ENCODE measurements around the gene ZNF366. TPM values are rescaled to one million over a fixed set of nuclear protein-coding genes. Genes with fewer than 3 reads are reported as not detected.

The ZNF366 gene
- polyA plus RNA-seq, 3 donors: 0.05 to 1.2 (median 0.76) TPM

DNA sequence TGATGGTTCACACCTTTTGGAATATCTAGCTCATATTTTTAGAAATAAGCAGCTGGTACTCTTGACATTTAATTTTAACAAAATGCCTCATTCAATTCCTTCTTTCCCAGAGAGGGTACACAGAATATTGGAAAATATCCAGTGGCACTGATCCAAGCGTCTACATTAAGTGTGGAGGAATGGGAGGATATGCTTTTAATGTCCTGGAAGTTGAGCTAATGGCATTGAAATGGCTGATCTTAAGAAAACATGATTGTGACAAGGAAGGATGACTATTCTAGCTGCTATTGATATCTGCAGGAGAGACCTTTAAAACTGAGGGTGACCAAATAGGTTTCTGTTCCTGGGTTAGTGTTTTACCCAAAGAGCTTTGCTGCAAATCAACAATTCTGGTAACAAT is 30.0 kb downstream of the ZNF366 start:
- Histone ChIP-seq H3K9me3 (replicated peaks in 1 of 2; ENCODE audit: control insufficient read depth in 1 of 2, insufficient read depth in 1 of 2, low read length in 2 of 2) (peaks cover 0 to 5% of the 10 kb centered on the region in 2 donors), H3K4me3 (replicated peaks in 1 of 3; ENCODE audit: low read depth in 2 of 3, low read length in 3 of 3) (no peak overlapping the region), H3K9ac (ENCODE audit: insufficient read depth, low read length, poor library complexity, severe bottlenecking) (no peak overlapping the region), H3K4me2 (replicated peaks; ENCODE audit: extremely low read depth, low read length, poor library complexity, severe bottlenecking) (no peak overlapping the region), H2AFZ (ENCODE audit: insufficient read depth, low read depth, low read length, poor library complexity, severe bottlenecking) (no peak overlapping the region), H3K27me3 (ENCODE audit: control insufficient read depth in 2 of 2, insufficient read depth in 2 of 2, low read length in 2 of 2) (no peaks in the 10 kb centered on the region), H4K20me1 (ENCODE audit: insufficient read depth, low read length) (no peaks in the 10 kb centered on the region), H3K36me3 (replicated peaks in 1 of 2; ENCODE audit: control insufficient read depth in 1 of 2, insufficient read depth in 2 of 2, low read length in 2 of 2) (no peaks in the 10 kb centered on the region), H3K27ac (ENCODE audit: low read depth in 1 of 2, low read length in 2 of 2) (no peak overlapping the region), H3K4me1 (ENCODE audit: control insufficient read depth in 1 of 2, insufficient read depth in 2 of 2, low read length in 2 of 2) (peaks cover 24% of the 10 kb centered on the region in 2 donors), H3K79me2 (ENCODE audit: insufficient read depth, low read length) (no peaks in the 10 kb centered on the region)
- no peaks in the 10 kb centered on the region for H3K27me3 Mint-ChIP-seq (ENCODE audit: low read depth in 3 of 3)
- H3K4me1 Mint-ChIP-seq: peaks cover 37% of the 10 kb centered on the region
- H3K36me3 Mint-ChIP-seq: peaks cover 1 to 9% of the 10 kb centered on the region in 2 donors
- intact Hi-C loops (cut with micrococcal nuclease): no loop called here
- peaks cover 0 to 12% (median 6%) of the 10 kb centered on the region in 7 donors for H3K9me3 Mint-ChIP-seq
- DNase-seq: no peak
- H3K27ac Mint-ChIP-seq: no peak overlapping the region
- H3K4me3 Mint-ChIP-seq: no peak overlapping the region
- TF ChIP-seq, protein P1, sequence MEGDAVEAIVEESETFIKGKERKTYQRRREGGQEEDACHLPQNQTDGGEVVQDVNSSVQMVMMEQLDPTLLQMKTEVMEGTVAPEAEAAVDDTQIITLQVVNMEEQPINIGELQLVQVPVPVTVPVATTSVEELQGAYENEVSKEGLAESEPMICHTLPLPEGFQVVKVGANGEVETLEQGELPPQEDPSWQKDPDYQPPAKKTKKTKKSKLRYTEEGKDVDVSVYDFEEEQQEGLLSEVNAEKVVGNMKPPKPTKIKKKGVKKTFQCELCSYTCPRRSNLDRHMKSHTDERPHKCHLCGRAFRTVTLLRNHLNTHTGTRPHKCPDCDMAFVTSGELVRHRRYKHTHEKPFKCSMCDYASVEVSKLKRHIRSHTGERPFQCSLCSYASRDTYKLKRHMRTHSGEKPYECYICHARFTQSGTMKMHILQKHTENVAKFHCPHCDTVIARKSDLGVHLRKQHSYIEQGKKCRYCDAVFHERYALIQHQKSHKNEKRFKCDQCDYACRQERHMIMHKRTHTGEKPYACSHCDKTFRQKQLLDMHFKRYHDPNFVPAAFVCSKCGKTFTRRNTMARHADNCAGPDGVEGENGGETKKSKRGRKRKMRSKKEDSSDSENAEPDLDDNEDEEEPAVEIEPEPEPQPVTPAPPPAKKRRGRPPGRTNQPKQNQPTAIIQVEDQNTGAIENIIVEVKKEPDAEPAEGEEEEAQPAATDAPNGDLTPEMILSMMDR (IDR thresholded peaks at IDR 0.05): no peak
- WGBS (ENCODE audit: insufficient coverage): no CpG with 5 or more reads among the region's 1 CpG

DNA sequence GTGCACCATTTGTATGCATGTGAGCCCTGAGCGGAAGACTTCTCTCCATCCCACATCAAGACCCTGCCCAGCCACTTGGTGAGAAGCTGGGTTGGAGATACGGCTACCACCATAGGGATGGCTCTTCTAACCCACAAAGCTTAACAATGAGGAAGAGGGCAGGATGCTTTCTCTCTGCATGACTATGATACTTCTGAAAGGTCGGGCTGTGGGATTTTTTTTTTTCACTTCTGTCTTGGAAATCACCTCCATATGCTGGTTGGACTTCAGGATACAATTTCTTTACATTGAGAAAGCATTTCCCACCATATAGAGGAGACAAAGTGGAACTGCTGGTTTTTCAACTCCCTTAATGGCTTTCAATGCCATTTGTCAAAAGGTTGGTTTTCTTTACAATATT is 30.5 kb downstream of the ZNF366 start:
- 100% methylated on average over 1 of the region's 3 CpGs for WGBS (ENCODE audit: insufficient coverage)
- Histone ChIP-seq H3K4me2 (replicated peaks; ENCODE audit: extremely low read depth, low read length, poor library complexity, severe bottlenecking) (no peak overlapping the region), H3K9ac (ENCODE audit: insufficient read depth, low read length, poor library complexity, severe bottlenecking) (no peak overlapping the region), H3K9me3 (replicated peaks in 1 of 2; ENCODE audit: control insufficient read depth in 1 of 2, insufficient read depth in 1 of 2, low read length in 2 of 2) (peaks cover 0 to 5% of the 10 kb centered on the region in 2 donors), H3K4me3 (replicated peaks in 1 of 3; ENCODE audit: low read depth in 2 of 3, low read length in 3 of 3) (no peak overlapping the region), H3K4me1 (ENCODE audit: control insufficient read depth in 1 of 2, insufficient read depth in 2 of 2, low read length in 2 of 2) (peaks cover 28% of the 10 kb centered on the region in 2 donors), H4K20me1 (ENCODE audit: insufficient read depth, low read length) (no peaks in the 10 kb centered on the region), H3K36me3 (replicated peaks in 1 of 2; ENCODE audit: control insufficient read depth in 1 of 2, insufficient read depth in 2 of 2, low read length in 2 of 2) (no peaks in the 10 kb centered on the region), H2AFZ (ENCODE audit: insufficient read depth, low read depth, low read length, poor library complexity, severe bottlenecking) (no peak overlapping the region), H3K27ac (ENCODE audit: low read depth in 1 of 2, low read length in 2 of 2) (no peak overlapping the region), H3K79me2 (ENCODE audit: insufficient read depth, low read length) (no peaks in the 10 kb centered on the region), H3K27me3 (ENCODE audit: control insufficient read depth in 2 of 2, insufficient read depth in 2 of 2, low read length in 2 of 2) (no peaks in the 10 kb centered on the region)
- no peak overlapping the region for H3K4me3 Mint-ChIP-seq
- peaks cover 39% of the 10 kb centered on the region for H3K4me1 Mint-ChIP-seq
- DNase-seq: peak in 1 of 3 donors; percentile 16
- no peak overlapping the region for H3K27ac Mint-ChIP-seq
- peaks cover 1 to 9% of the 10 kb centered on the region in 2 donors for H3K36me3 Mint-ChIP-seq
- peaks cover 0 to 12% (median 6%) of the 10 kb centered on the region in 7 donors for H3K9me3 Mint-ChIP-seq
- intact Hi-C loops (cut with micrococcal nuclease): no loop called here
- H3K27me3 Mint-ChIP-seq (ENCODE audit: low read depth in 3 of 3): no peaks in the 10 kb centered on the region
- TF ChIP-seq, protein P1 (IDR thresholded peaks at IDR 0.05): no peak

Data from CD14-positive monocyte (primary cell).